Esophagus squamous epithelium (tissue), 4 donors: ENCODE data around the gene CHEK2.

Experiments used
- CTCF ChIP-seq, 6 experiments: fragments of 450-650 bp in 4 of 6; fragments of 200-600 bp in 2 of 6; sonication (generic) in 2 of 6; IDR thresholded peaks; one replicate each; pipeline ENCODE4 v1.5.1; 2016 to 2019; ENCODE audit warnings: antibody characterized with exemption in 6 of 6, mild to moderate bottlenecking in 4 of 6, moderate library complexity in 4 of 6
- POLR2A ChIP-seq, 4 donors: fragments of 450-650 bp; IDR thresholded peaks; one replicate each; pipeline ENCODE4 v1.6.1; 2017; ENCODE audit warnings: antibody characterized with exemption in 4 of 4, mild to moderate bottlenecking in 4 of 4, moderate library complexity in 3 of 4

GRCh38 chr22:28658448-28658847 lies 83.2 kb downstream of the CHEK2 start:
- no peak for TF ChIP-seq CTCF (IDR thresholded peaks at IDR 0.05)
- no peak for TF ChIP-seq POLR2A (IDR thresholded peaks at IDR 0.05)
